Sigmoid colon (tissue), 7 donors: ENCODE data around the gene PAX5. TPM values are rescaled to one million over a fixed set of nuclear protein-coding genes. Genes with fewer than 3 reads are reported as not detected.
A peak's percentile ranks its signal among the peaks of the same experiment; 100 is the strongest.

Source experiments
- DNase-seq: peaks from one replicate; pipeline ENCODE4 v3.0.0-alpha.2; 2019
- H3K27ac ChIP-seq, 4 donors: fragments of 200-600 bp; sonication (generic); one replicate each; pipeline ENCODE4 v1.5.1; 2016 to 2019; ENCODE audit warnings: mild to moderate bottlenecking in 1 of 4
- H3K27me3 ChIP-seq, 3 donors: fragments of 200-600 bp; sonication (generic); one replicate each; pipeline ENCODE4 v1.5.1; 2019; ENCODE audit warnings: mild to moderate bottlenecking in 1 of 3
- H3K36me3 ChIP-seq, 4 donors: fragments of 200-600 bp; sonication (generic); one replicate each; pipeline ENCODE4 v1.5.1; 2016 to 2019
- H3K4me1 ChIP-seq, 4 donors: fragments of 200-600 bp; sonication (generic); one replicate each; pipeline ENCODE4 v1.5.1; 2017 to 2019
- H3K4me3 ChIP-seq, 4 donors: fragments of 200-600 bp; sonication (generic); one replicate each; pipeline ENCODE4 v1.5.1; 2017 to 2019; ENCODE audit warnings: mild to moderate bottlenecking in 2 of 4, moderate library complexity in 1 of 4
- H3K9me3 ChIP-seq, 4 donors: fragments of 200-600 bp in 3 of 4; sonication (generic) in 3 of 4; one replicate each; pipeline versions ENCODE4 v1.5.1 to v1.6.1; 2013 to 2019
- CTCF ChIP-seq, 4 experiments: fragments of 450-650 bp in 3 of 4; fragments of 200-600 bp in 1 of 4; IDR thresholded peaks; one replicate each; pipeline ENCODE4 v1.5.1; 2016 to 2019; ENCODE audit warnings: antibody characterized with exemption in 4 of 4, mild to moderate bottlenecking in 3 of 4, moderate library complexity in 2 of 4
- EP300 ChIP-seq, 4 donors: sonication (generic); formaldehyde crosslinking; IDR thresholded peaks; one replicate each; pipeline ENCODE4 v1.6.1; 2017; ENCODE audit warnings: antibody characterized with exemption in 4 of 4
- POLR2A ChIP-seq, 2 donors: fragments of 450-650 bp; IDR thresholded peaks; one replicate each; pipeline ENCODE4 v1.6.1; 2016; ENCODE audit warnings: antibody characterized with exemption in 2 of 2, mild to moderate bottlenecking in 2 of 2, moderate library complexity in 2 of 2
- POLR2AphosphoS5 ChIP-seq, 4 donors: sonication (generic); formaldehyde crosslinking; IDR thresholded peaks; one replicate each; pipeline ENCODE4 v1.6.1; 2017; ENCODE audit warnings: antibody characterized with exemption in 4 of 4
- WGBS, 2 donors: extraction: QIAGEN DNeasy Blood & Tissue Kit; methylation state at CpG; one replicate each; pipeline ENCODE4 v1.1.7; 2013; 5-methylcytosine and 5-hydroxymethylcytosine counted together
- intact Hi-C: fragments of 100-400 bp; cut with DNase I; formaldehyde crosslinking; loops from one replicate; pipeline ENCODE4 v1.15.1; 2023
- polyA plus RNA-seq, 3 donors: library from polyadenylated mRNA; stranded (reverse); fragments of 200-250 nt; gene quantifications; one replicate each; pipeline ENCODE4 v1.2.3, GENCODE V29; 2013
- total RNA-seq, 4 donors: library from RNA; depleted of rRNA; stranded (reverse); fragments of >200 nt; gene quantifications; one replicate each; pipeline ENCODE4 v1.1.0, GENCODE V29; 2016
- donor health status: healthy with polysubstance abuse.
- donor health status: Bipolar disorder and iron deficiency.
- donor health status: healthy.

PAX5 gene
- total and polyA plus RNA-seq, 7 donors, result under 0.01 to 20.1 (median 0.23) TPM; not detected in 4

- Histone ChIP-seq H3K36me3 (no peaks in the 10 kb centered on the region), H3K4me3 (no peak overlapping the region), H3K27ac (no peak overlapping the region), H3K4me1 (no peaks in the 10 kb centered on the region), H3K9me3 (no peaks in the 10 kb centered on the region), H3K27me3 (peaks cover 0 to 5% (median 0%) of the 10 kb centered on the region in 3 donors)
- intact Hi-C loops, result no loop called here
- TF ChIP-seq EP300 (IDR thresholded peaks at IDR 0.05) (no peak), POLR2AphosphoS5 (IDR thresholded peaks at IDR 0.05) (no peak), CTCF (IDR thresholded peaks at IDR 0.05) (no peak), POLR2A (IDR thresholded peaks at IDR 0.05) (no peak)
- DNase-seq, result peak; percentile 42
- 76 to 80% methylated on average over 11 of the region's 11 CpGs for WGBS, 2 donors
Observed at GRCh38 chr9:36868586-36869282, 165.3 kb downstream of the PAX5 start.

GRCh38 chr9:36867672-36868471 lies 166.2 kb downstream of the PAX5 start:
- WGBS, 2 donors, result 13 to 56% methylated on average over 22 of the region's 22 CpGs
- TF ChIP-seq POLR2A (IDR thresholded peaks at IDR 0.05) (no peak), POLR2AphosphoS5 (IDR thresholded peaks at IDR 0.05) (no peak)
- H3K27me3 ChIP-seq, result peaks cover 0 to 5% (median 0%) of the 10 kb centered on the region in 3 donors
- no peaks in the 10 kb centered on the region for H3K9me3 ChIP-seq
- intact Hi-C loops, result no loop called here
- DNase-seq, result peak; percentile 61
- no peak overlapping the region for H3K4me3 ChIP-seq
- H3K4me1 ChIP-seq, result no peaks in the 10 kb centered on the region
- H3K27ac ChIP-seq, result no peak overlapping the region
- no peaks in the 10 kb centered on the region for H3K36me3 ChIP-seq

- H3K27ac ChIP-seq, result no peak overlapping the region
- TF ChIP-seq EP300 (IDR thresholded peaks at IDR 0.05) (no peak), POLR2AphosphoS5 (IDR thresholded peaks at IDR 0.05) (no peak), POLR2A (IDR thresholded peaks at IDR 0.05) (no peak), CTCF (IDR thresholded peaks at IDR 0.05) (no peak)
- H3K4me1 ChIP-seq, result no peaks in the 10 kb centered on the region
- H3K4me3 ChIP-seq, result no peak overlapping the region
- 54 to 75% methylated on average over 8 of the region's 8 CpGs for WGBS, 2 donors
- H3K27me3 ChIP-seq, result peaks cover 0 to 5% (median 0%) of the 10 kb centered on the region in 3 donors
- H3K36me3 ChIP-seq, result no peaks in the 10 kb centered on the region
- DNase-seq, result peak; percentile 35
- no peaks in the 10 kb centered on the region for H3K9me3 ChIP-seq
- intact Hi-C loops, result no loop called here
Observed at GRCh38 chr9:36867241-36867640, 166.8 kb downstream of the PAX5 start.

GRCh38 chr9:36866840-36867239 lies 167.2 kb downstream of the PAX5 start:
- no peak overlapping the region for H3K4me3 ChIP-seq
- H3K27me3 ChIP-seq, result peaks cover 0 to 5% (median 0%) of the 10 kb centered on the region in 3 donors
- peak; percentile 18 for DNase-seq
- TF ChIP-seq EP300 (IDR thresholded peaks at IDR 0.05) (no peak), CTCF (IDR thresholded peaks at IDR 0.05) (no peak)
- WGBS, 2 donors, result 82 to 83% methylated on average over 7 of the region's 7 CpGs
- no peaks in the 10 kb centered on the region for H3K4me1 ChIP-seq
- H3K9me3 ChIP-seq, result no peaks in the 10 kb centered on the region
- intact Hi-C loops, result no loop called here
- no peak overlapping the region for H3K27ac ChIP-seq
- no peaks in the 10 kb centered on the region for H3K36me3 ChIP-seq
